Fibroblast of gingiva (primary cell): Measurements from ENCODE around the gene PREB.

ENCODE experiments used
- DNase-seq: peaks from one replicate; pipeline ENCODE4 v3.0.0-alpha.2; 2011; ENCODE audit warnings: low read depth

Gene PREB

GRCh38 chr2:27082773-27083409, 51.5 kb downstream of the PREB start:
- DNase-seq = no peak

DNA sequence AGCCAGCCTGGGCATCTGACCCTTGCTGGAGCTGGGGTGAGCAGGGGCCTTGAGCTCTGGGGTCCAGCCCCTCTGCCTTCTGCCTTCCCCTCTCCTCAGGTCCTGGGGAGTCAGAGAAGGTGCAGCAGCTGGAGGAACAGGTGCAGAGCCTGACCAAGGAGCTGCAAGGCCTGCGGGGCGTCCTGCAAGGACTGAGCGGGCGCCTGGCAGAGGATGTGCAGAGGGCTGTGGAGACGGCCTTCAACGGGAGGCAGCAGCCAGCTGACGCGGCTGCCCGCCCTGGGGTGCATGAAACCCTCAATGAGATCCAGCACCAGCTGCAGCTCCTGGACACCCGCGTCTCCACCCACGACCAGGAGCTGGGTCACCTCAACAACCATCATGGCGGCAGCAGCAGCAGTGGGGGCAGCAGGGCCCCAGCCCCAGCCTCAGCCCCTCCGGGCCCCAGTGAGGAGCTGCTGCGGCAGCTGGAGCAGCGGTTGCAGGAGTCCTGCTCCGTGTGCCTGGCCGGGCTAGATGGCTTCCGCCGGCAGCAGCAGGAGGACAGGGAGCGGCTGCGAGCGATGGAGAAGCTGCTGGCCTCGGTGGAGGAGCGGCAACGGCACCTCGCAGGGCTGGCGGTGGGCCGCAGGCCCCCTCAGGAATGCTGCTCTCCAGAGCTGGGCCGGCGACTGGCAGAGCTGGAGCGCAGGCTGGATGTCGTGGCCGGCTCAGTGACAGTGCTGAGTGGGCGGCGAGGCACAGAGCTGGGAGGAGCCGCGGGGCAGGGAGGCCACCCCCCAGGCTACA, 52.3 kb downstream of the PREB start:
- no peak for DNase-seq
